GM18519 (cell line): ENCODE measurements around the gene ODF2L.

Source experiments
- ATAC-seq: cut with Tn5 transposase; IDR thresholded peaks from one replicate; pipeline ENCODE4 v1.9.1; 2021; ENCODE audit warnings: mild to moderate bottlenecking, moderate library complexity; ENCODE audit not compliant: unreplicated experiment, low FRiP score

Gene ODF2L

GRCh38 chr1:86322241-86322640 lies 73.9 kb downstream of the ODF2L start:
- ATAC-seq: no peak

- no peak for ATAC-seq
These were observed 77.7 kb downstream of the ODF2L start for GRCh38 chr1:86318436-86318835.

GRCh38 chr1:86317926-86318325 lies 78.2 kb downstream of the ODF2L start:
- no peak for ATAC-seq

- no peak for ATAC-seq
These were observed 90.4 kb downstream of the ODF2L start for GRCh38 chr1:86305731-86306130.

GRCh38 chr1:86303041-86303690 lies 93.0 kb downstream of the ODF2L start:
- no peak for ATAC-seq
